ENCODE data around the gene PLA2G4A.

GRCh38 chr1:186878356-186878755, 49.6 kb downstream of the PLA2G4A start:
- TF ChIP-seq CTCF (IDR thresholded peaks at IDR 0.05) (no peak), POLR2AphosphoS5 (IDR thresholded peaks at IDR 0.05) (no peak), EP300 (IDR thresholded peaks at IDR 0.05) (no peak)
